ENCODE measurements around the gene GPR39.

GPR39 gene

GRCh38 chr2:132667706-132668105 is 251.1 kb downstream of the GPR39 start:
- in situ Hi-C loops (cut with MboI; ENCODE audit: low sequenced_read_pairs) = no loop called here

GRCh38 chr2:132668189-132668823 is 251.7 kb downstream of the GPR39 start:
- in situ Hi-C loops (cut with MboI; ENCODE audit: low sequenced_read_pairs) = no loop called here

- in situ Hi-C loops (cut with MboI; ENCODE audit: low sequenced_read_pairs) = no loop called here
Observed at GRCh38 chr2:132668987-132669907, 252.6 kb downstream of the GPR39 start.

- in situ Hi-C loops (cut with MboI; ENCODE audit: low sequenced_read_pairs) = no loop called here
Observed at GRCh38 chr2:132669908-132670495, 253.4 kb downstream of the GPR39 start, which contains the start of gene LYPD1. LYPD1 (minus strand) TSS chr2:132670205; CDS start chr2:132669932, 273 bp downstream.

GRCh38 chr2:132670496-132671150 is 254.0 kb downstream of the GPR39 start:
- in situ Hi-C loops (cut with MboI; ENCODE audit: low sequenced_read_pairs) = no loop called here

GRCh38 chr2:132671151-132671835 is 254.7 kb downstream of the GPR39 start:
- in situ Hi-C loops (cut with MboI; ENCODE audit: low sequenced_read_pairs) = no loop called here

- in situ Hi-C loops (cut with MboI; ENCODE audit: low sequenced_read_pairs) = no loop called here
Observed at GRCh38 chr2:132676999-132677398, 260.4 kb downstream of the GPR39 start.

GRCh38 chr2:132677661-132678060 is 261.1 kb downstream of the GPR39 start:
- in situ Hi-C loops (cut with MboI; ENCODE audit: low sequenced_read_pairs) = no loop called here

- in situ Hi-C loops (cut with MboI; ENCODE audit: low sequenced_read_pairs) = no loop called here
Observed at GRCh38 chr2:132678483-132678882, 261.9 kb downstream of the GPR39 start.

- in situ Hi-C loops (cut with MboI; ENCODE audit: low sequenced_read_pairs) = no loop called here
Observed at GRCh38 chr2:132680544-132680943, 263.9 kb downstream of the GPR39 start.

GRCh38 chr2:132681766-132682165 is 265.2 kb downstream of the GPR39 start:
- in situ Hi-C loops (cut with MboI; ENCODE audit: low sequenced_read_pairs) = no loop called here

GRCh38 chr2:132690664-132691303 is 274.2 kb downstream of the GPR39 start:
- in situ Hi-C loops (cut with MboI; ENCODE audit: low sequenced_read_pairs) = no loop called here

- in situ Hi-C loops (cut with MboI; ENCODE audit: low sequenced_read_pairs) = no loop called here
Observed at GRCh38 chr2:132691556-132691955, 275.0 kb downstream of the GPR39 start.

GRCh38 chr2:132692816-132693215 is 276.2 kb downstream of the GPR39 start:
- in situ Hi-C loops (cut with MboI; ENCODE audit: low sequenced_read_pairs) = no loop called here

Data from HL-60/S4 treated with phorbol 12-myristate 13-acetate at 8.2 ng/mL for 4 days and 3 days (cell line).